IMR-90 (cell line): ENCODE data around the gene ZNF276. TPM values are rescaled to one million over a fixed set of nuclear protein-coding genes. Genes with fewer than 3 reads are reported as not detected.

Experiments
- ATAC-seq: fragments of 200-7000 bp; cut with Tn5 transposase; 2 replicates; pipeline ENCODE4 v1.9.1; 2020; ENCODE audit warnings: low read depth, mild to moderate bottlenecking, moderate library complexity
- BruUV-seq: library from RNA; stranded (reverse); fragments of 400-500 nt; replicated peaks from 2 replicates; lab custom pipeline; 2021; lab: Mats Ljungman, UMichigan
- CTCF ChIA-PET: fragments of 300-600 bp; formaldehyde crosslinking; extraction: SDS; loops from one replicate; lab custom pipeline; 2021; ENCODE audit warnings: antibody characterized with exemption; lab: Yijun Ruan, JAX
- POLR2A ChIA-PET: fragments of 300-600 bp; sonication (Branson Sonifier 250); formaldehyde crosslinking; loops from one replicate; lab custom pipeline; 2022; ENCODE audit warnings: antibody characterized with exemption; ENCODE audit not compliant: unreplicated experiment; lab: Charles Lee
- DNase-seq: peaks from one replicate; pipeline ENCODE4 v3.0.0; 2013
- H2AFZ ChIP-seq: replicated peaks from 2 replicates; pipeline ENCODE3; 2013; ENCODE audit warnings: low read length, mild to moderate bottlenecking; ENCODE audit not compliant: poor library complexity
- H2AK5ac ChIP-seq: 2 replicates; pipeline ENCODE4 v1.6.1; 2013; ENCODE audit warnings: low read depth, low read length, inconsistent platforms
- H2AK9ac ChIP-seq: replicated peaks from 2 replicates; pipeline ENCODE3; 2013; ENCODE audit warnings: mild to moderate bottlenecking, low read depth, low read length, moderate library complexity; ENCODE audit not compliant: poor library complexity
- H2BK120ac ChIP-seq: 2 replicates; pipeline ENCODE4 v1.6.1; 2013; ENCODE audit warnings: low read depth, low read length, inconsistent platforms
- H2BK15ac ChIP-seq: 3 replicates; pipeline ENCODE4 v1.6.1; 2013; ENCODE audit warnings: low read depth, low read length, inconsistent platforms
- H2BK20ac ChIP-seq: 2 replicates; pipeline ENCODE4 v1.6.1; 2013; ENCODE audit warnings: low read depth, mild to moderate bottlenecking, inconsistent platforms, low read length, moderate library complexity
- H2BK5ac ChIP-seq: 2 replicates; pipeline ENCODE4 v1.6.1; 2013; ENCODE audit warnings: mild to moderate bottlenecking, low read depth, low read length, inconsistent platforms; ENCODE audit not compliant: poor library complexity, severe bottlenecking
- H3K14ac ChIP-seq: replicated peaks from 2 replicates; pipeline ENCODE4 v1.6.1; 2013; ENCODE audit warnings: low read depth, low read length, inconsistent platforms
- H3K18ac ChIP-seq: 2 replicates; pipeline ENCODE4 v1.6.1; 2013; ENCODE audit warnings: low read depth, low read length, control low read depth
- H3K23ac ChIP-seq: 2 replicates; pipeline ENCODE4 v1.6.1; 2013; ENCODE audit warnings: low read depth, low read length, inconsistent platforms
- H3K27ac ChIP-seq: 2 replicates; pipeline ENCODE4 v1.5.1; 2013; ENCODE audit warnings: mild to moderate bottlenecking, control low read depth, low read length; ENCODE audit not compliant: insufficient read depth
- H3K27me3 ChIP-seq: 2 replicates; pipeline ENCODE4 v1.6.1; 2013; ENCODE audit warnings: low read length; ENCODE audit not compliant: control insufficient read depth, insufficient read depth
- H3K36me3 ChIP-seq: 2 replicates; pipeline ENCODE4 v1.6.1; 2013; ENCODE audit warnings: low read length, mixed read lengths; ENCODE audit not compliant: control insufficient read depth, insufficient read depth
- H3K4ac ChIP-seq: 2 replicates; pipeline ENCODE4 v1.6.1; 2013; ENCODE audit warnings: low read depth, low read length, inconsistent platforms
- H3K4me1 ChIP-seq: 2 replicates; pipeline ENCODE4 v1.6.1; 2013; ENCODE audit warnings: low read length, mixed read lengths; ENCODE audit not compliant: control insufficient read depth, insufficient read depth
- H3K4me2 ChIP-seq: 2 replicates; pipeline ENCODE4 v1.6.1; 2013; ENCODE audit warnings: low read depth, mild to moderate bottlenecking, control low read depth, low read length, moderate library complexity
- H3K4me3 ChIP-seq: 2 replicates; pipeline ENCODE4 v1.5.1; 2013; ENCODE audit warnings: low read depth, mild to moderate bottlenecking, control low read depth, low read length, moderate library complexity; ENCODE audit not compliant: insufficient read depth
- H3K56ac ChIP-seq: 2 replicates; pipeline ENCODE4 v1.6.1; 2013; ENCODE audit warnings: low read length, inconsistent platforms; ENCODE audit not compliant: insufficient read depth; ENCODE audit errors: extremely low read depth
- H3K79me1 ChIP-seq, 2 experiments: 2 replicates each; pipeline ENCODE4 v1.6.1; 2013; ENCODE audit warnings: low read length in 2 of 2, inconsistent platforms in 1 of 2, low read depth in 1 of 2
- H3K9ac ChIP-seq: 2 replicates; pipeline ENCODE4 v1.6.1; 2013; ENCODE audit warnings: low read depth, low read length, control low read depth
- H3K9me1 ChIP-seq: 2 replicates; pipeline ENCODE4 v1.6.1; 2013; ENCODE audit warnings: low read length, inconsistent platforms; ENCODE audit not compliant: insufficient read depth
- H3K9me3 ChIP-seq: 2 replicates; pipeline ENCODE4 v1.6.1; 2013; ENCODE audit warnings: low read length; ENCODE audit not compliant: control insufficient read depth, insufficient read depth
- H4K20me1 ChIP-seq: 2 replicates; pipeline ENCODE4 v1.6.1; 2013; ENCODE audit warnings: low read length, inconsistent platforms; ENCODE audit not compliant: insufficient read depth
- H4K5ac ChIP-seq: 2 replicates; pipeline ENCODE4 v1.6.1; 2013; ENCODE audit warnings: mild to moderate bottlenecking, low read depth, low read length, control low read depth
- H4K8ac ChIP-seq, 2 experiments: 2 replicates each; pipeline ENCODE4 v1.6.1; 2013; ENCODE audit warnings: low read depth in 2 of 2, low read length in 2 of 2, control low read depth in 1 of 2, inconsistent platforms in 1 of 2
- H4K91ac ChIP-seq: 2 replicates; pipeline ENCODE4 v1.6.1; 2013; ENCODE audit warnings: low read depth, low read length, inconsistent platforms; ENCODE audit not compliant: insufficient read depth
- BHLHE40 ChIP-seq: fragments of 150-350 bp; IDR thresholded peaks from 2 replicates; pipeline ENCODE4 v1.6.1; 2016; ENCODE audit warnings: mild to moderate bottlenecking, low read depth, low read length
- CEBPB ChIP-seq: IDR thresholded peaks from 2 replicates; pipeline ENCODE4 v1.6.1; 2012; ENCODE audit warnings: low read depth, low read length, improper control_type of control experiment
- CHD1 ChIP-seq: IDR thresholded peaks from 2 replicates; pipeline ENCODE4 v1.6.1; 2012; ENCODE audit warnings: low read depth, low read length, improper control_type of control experiment
- ELK1 ChIP-seq: fragments of 150-350 bp; IDR thresholded peaks from 2 replicates; pipeline ENCODE4 v1.6.1; 2016; ENCODE audit warnings: low read depth, mild to moderate bottlenecking, low read length, moderate library complexity, borderline replicate concordance
- FOS ChIP-seq: fragments of 150-350 bp; IDR thresholded peaks from 2 replicates; pipeline ENCODE4 v1.6.1; 2016; ENCODE audit warnings: low read depth, low read length
- MAFK ChIP-seq: IDR thresholded peaks from 2 replicates; pipeline ENCODE4 v1.6.1; 2012; ENCODE audit warnings: low read depth, low read length, improper control_type of control experiment
- MAZ ChIP-seq: IDR thresholded peaks from 2 replicates; pipeline ENCODE4 v1.6.1; 2012; ENCODE audit warnings: low read depth, mild to moderate bottlenecking, low read length, improper control_type of control experiment, moderate library complexity, borderline replicate concordance
- MXI1 ChIP-seq: IDR thresholded peaks from 2 replicates; pipeline ENCODE4 v1.6.1; 2012; ENCODE audit warnings: low read depth, mild to moderate bottlenecking, low read length, moderate library complexity, borderline replicate concordance
- NFE2L2 ChIP-seq: fragments of 150-350 bp; IDR thresholded peaks from 2 replicates; pipeline ENCODE4 v1.6.1; 2016; ENCODE audit warnings: low read depth, mild to moderate bottlenecking, low read length
- POLR2A ChIP-seq: IDR thresholded peaks from 2 replicates; pipeline ENCODE4 v1.6.1; 2012; ENCODE audit warnings: mild to moderate bottlenecking, low read depth, low read length
- RAD21 ChIP-seq: IDR thresholded peaks from 2 replicates; pipeline ENCODE4 v1.6.1; 2012; ENCODE audit warnings: low read length, improper control_type of control experiment
- RCOR1 ChIP-seq: IDR thresholded peaks from 2 replicates; pipeline ENCODE4 v1.6.1; 2012; ENCODE audit warnings: mild to moderate bottlenecking, low read length, improper control_type of control experiment; ENCODE audit not compliant: insufficient replicate concordance
- RFX5 ChIP-seq: IDR thresholded peaks from 2 replicates; pipeline ENCODE4 v1.8.0; 2012; ENCODE audit warnings: low read depth, mild to moderate bottlenecking, low read length, moderate library complexity
- SMC3 ChIP-seq: fragments of 150-350 bp; IDR thresholded peaks from 2 replicates; pipeline ENCODE4 v1.6.1; 2016; ENCODE audit warnings: low read depth, mild to moderate bottlenecking, antibody characterized with exemption, low read length, moderate library complexity
- WGBS, 2 experiments: methylation state at CpG; one replicate each; pipeline versions ENCODE4 v1.1.5 to v1.1.7; 2013; ENCODE audit warnings: missing lambda C conversion rate in 2 of 2; ENCODE audit not compliant: insufficient read length in 1 of 2; ENCODE audit errors: extremely low coverage in 2 of 2; 5-methylcytosine and 5-hydroxymethylcytosine counted together
- dilution Hi-C: fragments of 300-500 bp; cut with HindIII; formaldehyde crosslinking; loops from one replicate; pipeline ENCODE4 v1.14.3; 2018; ENCODE audit warnings: low sequenced_read_pairs; ENCODE audit not compliant: unreplicated experiment
- in situ Hi-C: fragments of 300-500 bp; cut with MboI; formaldehyde crosslinking; loops from 3 replicates; pipeline ENCODE4 v1.14.3; 2019; ENCODE audit warnings: low sequenced_read_pairs, inconsistent platforms, mixed read lengths
- intact Hi-C: fragments of 100-400 bp; cut with micrococcal nuclease; formaldehyde crosslinking; loops from 2 replicates; pipeline ENCODE4 v1.10.0; 2022
- polyA plus RNA-seq, 3 experiments: library from polyadenylated mRNA; depleted of rRNA; stranded (reverse); fragments of >200 nt; gene quantifications; 2 replicates each; pipeline ENCODE4 v1.2.3, GENCODE V29; 2012; ENCODE audit warnings: low replicate concordance in 1 of 3
- total RNA-seq: library from RNA; depleted of rRNA; stranded (reverse); fragments of >200 nt; gene quantifications from 2 replicates; pipeline ENCODE4 v1.2.3, GENCODE V29; 2012
- TF ChIP-seq, protein P1 (sequence below): conservative IDR thresholded peaks from 2 replicates; pipeline ENCODE4 v1.5.1; 2012; ENCODE audit warnings: mild to moderate bottlenecking, low read depth, low read length, improper control_type of control experiment
- TF ChIP-seq, protein P2 (sequence below): fragments of 150-350 bp; IDR thresholded peaks from 2 replicates; pipeline ENCODE4 v1.6.1; 2017; ENCODE audit warnings: mild to moderate bottlenecking, antibody characterized with exemption, low read length, low read depth

Gene ZNF276
- total and polyA plus RNA-seq, 2 of the 4 experiments (the other 2 are of a cell fraction), result 4.1 to 18.6 TPM

GRCh38 chr16:89716916-89717687, 4.2 kb upstream of the ZNF276 start:
- no peak overlapping the region for H2BK120ac ChIP-seq
- no peaks in the 10 kb centered on the region for H3K27me3 ChIP-seq
- no peak overlapping the region for H3K4ac ChIP-seq
- H4K20me1 ChIP-seq, result peaks cover 7% of the 10 kb centered on the region
- no peak overlapping the region for H2BK15ac ChIP-seq
- H4K91ac ChIP-seq, result no peak overlapping the region
- POLR2A ChIA-PET, result no interaction called here
- no peak overlapping the region for H3K23ac ChIP-seq
- no peak overlapping the region for H4K8ac ChIP-seq
- no peak overlapping the region for H4K5ac ChIP-seq
- H3K9ac ChIP-seq, result no peak overlapping the region
- TF ChIP-seq RAD21, result no peak
- no peak for TF ChIP-seq NFE2L2
- TF ChIP-seq MXI1, result no peak
- TF ChIP-seq, protein P1, sequence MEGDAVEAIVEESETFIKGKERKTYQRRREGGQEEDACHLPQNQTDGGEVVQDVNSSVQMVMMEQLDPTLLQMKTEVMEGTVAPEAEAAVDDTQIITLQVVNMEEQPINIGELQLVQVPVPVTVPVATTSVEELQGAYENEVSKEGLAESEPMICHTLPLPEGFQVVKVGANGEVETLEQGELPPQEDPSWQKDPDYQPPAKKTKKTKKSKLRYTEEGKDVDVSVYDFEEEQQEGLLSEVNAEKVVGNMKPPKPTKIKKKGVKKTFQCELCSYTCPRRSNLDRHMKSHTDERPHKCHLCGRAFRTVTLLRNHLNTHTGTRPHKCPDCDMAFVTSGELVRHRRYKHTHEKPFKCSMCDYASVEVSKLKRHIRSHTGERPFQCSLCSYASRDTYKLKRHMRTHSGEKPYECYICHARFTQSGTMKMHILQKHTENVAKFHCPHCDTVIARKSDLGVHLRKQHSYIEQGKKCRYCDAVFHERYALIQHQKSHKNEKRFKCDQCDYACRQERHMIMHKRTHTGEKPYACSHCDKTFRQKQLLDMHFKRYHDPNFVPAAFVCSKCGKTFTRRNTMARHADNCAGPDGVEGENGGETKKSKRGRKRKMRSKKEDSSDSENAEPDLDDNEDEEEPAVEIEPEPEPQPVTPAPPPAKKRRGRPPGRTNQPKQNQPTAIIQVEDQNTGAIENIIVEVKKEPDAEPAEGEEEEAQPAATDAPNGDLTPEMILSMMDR, result no peak
- no peak for TF ChIP-seq MAZ
- TF ChIP-seq SMC3, result no peak
- TF ChIP-seq, protein P2, sequence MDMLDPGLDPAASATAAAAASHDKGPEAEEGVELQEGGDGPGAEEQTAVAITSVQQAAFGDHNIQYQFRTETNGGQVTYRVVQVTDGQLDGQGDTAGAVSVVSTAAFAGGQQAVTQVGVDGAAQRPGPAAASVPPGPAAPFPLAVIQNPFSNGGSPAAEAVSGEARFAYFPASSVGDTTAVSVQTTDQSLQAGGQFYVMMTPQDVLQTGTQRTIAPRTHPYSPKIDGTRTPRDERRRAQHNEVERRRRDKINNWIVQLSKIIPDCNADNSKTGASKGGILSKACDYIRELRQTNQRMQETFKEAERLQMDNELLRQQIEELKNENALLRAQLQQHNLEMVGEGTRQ, result no peak
- no peak for TF ChIP-seq CEBPB
- no peak for TF ChIP-seq RCOR1
- no peak for TF ChIP-seq ELK1
- no peak for TF ChIP-seq RFX5
- no peak for TF ChIP-seq BHLHE40
- no peak for TF ChIP-seq POLR2A
- no peak for TF ChIP-seq MAFK
- TF ChIP-seq FOS, result no peak
- TF ChIP-seq CHD1, result no peak
- no TSS peak for BruUV-seq
- H3K9me3 ChIP-seq, result no peaks in the 10 kb centered on the region
- no peak overlapping the region for H2BK5ac ChIP-seq
- no peak overlapping the region for H2AK9ac ChIP-seq
- no peak overlapping the region for H3K4me3 ChIP-seq
- H3K4me2 ChIP-seq, result no peak overlapping the region
- no peak overlapping the region for H2AFZ ChIP-seq
- in situ Hi-C loops, result no loop called here
- H3K18ac ChIP-seq, result no peak overlapping the region
- WGBS, 2 experiments, result 89% methylated on average over 22 of the region's 29 CpGs; no CpG with 5 or more reads in 1 of the 2 experiments
- no peak overlapping the region for H3K27ac ChIP-seq
- H3K36me3 ChIP-seq, result peaks cover 8% of the 10 kb centered on the region; the same call in 1 of the 2 replicates
- CTCF ChIA-PET, result no interaction called here
- dilution Hi-C loops, result no loop called here
- H2AK5ac ChIP-seq, result no peak overlapping the region
- no peak overlapping the region for H3K56ac ChIP-seq
- peaks cover 13 to 36% of the 10 kb centered on the region in 2 experiments for H3K79me1 ChIP-seq
- H3K4me1 ChIP-seq, result peaks cover 6% of the 10 kb centered on the region
- ATAC-seq (no peak), DNase-seq (no peak)
- H2BK20ac ChIP-seq, result no peak overlapping the region
- intact Hi-C loops, result no loop called here
- H3K9me1 ChIP-seq, result no peaks in the 10 kb centered on the region
- no peak overlapping the region for H3K14ac ChIP-seq
